Measurements from ENCODE around the gene KIF26B.

DNA sequence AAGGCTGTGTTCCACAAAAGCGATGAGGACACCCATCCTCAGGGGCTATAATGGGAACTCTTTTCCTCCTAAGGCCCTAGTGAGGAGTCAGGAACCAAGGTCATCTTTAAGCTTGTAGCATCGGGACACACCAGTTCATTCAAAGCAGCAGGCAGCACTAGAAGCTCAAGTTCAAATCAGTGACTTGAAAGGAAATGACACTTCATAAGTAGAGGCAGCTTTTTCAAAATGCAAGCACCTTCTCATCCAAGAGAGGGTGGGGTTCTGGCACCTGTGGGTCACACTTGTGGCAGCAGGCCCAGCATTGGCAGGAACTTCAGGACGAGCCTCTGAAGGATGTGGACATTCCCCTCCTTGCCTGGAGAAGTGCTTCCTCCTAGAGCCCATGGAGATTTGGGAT lies 496.3 kb downstream of the KIF26B start:
- TF ChIP-seq, protein P1, sequence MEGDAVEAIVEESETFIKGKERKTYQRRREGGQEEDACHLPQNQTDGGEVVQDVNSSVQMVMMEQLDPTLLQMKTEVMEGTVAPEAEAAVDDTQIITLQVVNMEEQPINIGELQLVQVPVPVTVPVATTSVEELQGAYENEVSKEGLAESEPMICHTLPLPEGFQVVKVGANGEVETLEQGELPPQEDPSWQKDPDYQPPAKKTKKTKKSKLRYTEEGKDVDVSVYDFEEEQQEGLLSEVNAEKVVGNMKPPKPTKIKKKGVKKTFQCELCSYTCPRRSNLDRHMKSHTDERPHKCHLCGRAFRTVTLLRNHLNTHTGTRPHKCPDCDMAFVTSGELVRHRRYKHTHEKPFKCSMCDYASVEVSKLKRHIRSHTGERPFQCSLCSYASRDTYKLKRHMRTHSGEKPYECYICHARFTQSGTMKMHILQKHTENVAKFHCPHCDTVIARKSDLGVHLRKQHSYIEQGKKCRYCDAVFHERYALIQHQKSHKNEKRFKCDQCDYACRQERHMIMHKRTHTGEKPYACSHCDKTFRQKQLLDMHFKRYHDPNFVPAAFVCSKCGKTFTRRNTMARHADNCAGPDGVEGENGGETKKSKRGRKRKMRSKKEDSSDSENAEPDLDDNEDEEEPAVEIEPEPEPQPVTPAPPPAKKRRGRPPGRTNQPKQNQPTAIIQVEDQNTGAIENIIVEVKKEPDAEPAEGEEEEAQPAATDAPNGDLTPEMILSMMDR (conservative IDR thresholded peaks at IDR 0.05; ENCODE audit: low read length), result no peak
- TF ChIP-seq EZH2phosphoT487 (IDR thresholded peaks at IDR 0.05; ENCODE audit: borderline replicate concordance, low read depth, low read length), result no peak

Measured in OCI-LY7 (cell line).